Mononuclear cell (primary cell): ENCODE results near the gene SPHK1. TPM values are rescaled to one million over a fixed set of nuclear protein-coding genes. Genes with fewer than 3 reads are reported as not detected.
"Not testable (repeated sequence)": the region's sequence is repeated elsewhere in the genome, so short reads cannot be mapped to it uniquely, and the experiment has no call there.

Experiments
- H3K27me3 ChIP-seq: 2 replicates; pipeline ENCODE4 v1.6.0; 2011; ENCODE audit warnings: low read length, control low read depth; ENCODE audit not compliant: insufficient read depth
- H3K4me1 ChIP-seq: 2 replicates; pipeline ENCODE4 v1.5.1; 2011; ENCODE audit warnings: mild to moderate bottlenecking, low read length, control low read depth; ENCODE audit not compliant: insufficient read depth
- H3K4me3 ChIP-seq: 2 replicates; pipeline ENCODE4 v1.5.1; 2011; ENCODE audit warnings: mild to moderate bottlenecking, low read length, moderate library complexity
- H3K9me3 ChIP-seq: 2 replicates; pipeline ENCODE4 v1.5.1; 2011; ENCODE audit warnings: low read depth, mild to moderate bottlenecking, control low read depth, low read length
- total RNA-seq: library from RNA; depleted of rRNA; stranded (reverse); fragments of >200 nt; gene quantifications from one replicate; pipeline ENCODE4 v1.2.3, GENCODE V29; 2012

The SPHK1 gene
- total RNA-seq, 1 donor = 19.2 TPM

DNA sequence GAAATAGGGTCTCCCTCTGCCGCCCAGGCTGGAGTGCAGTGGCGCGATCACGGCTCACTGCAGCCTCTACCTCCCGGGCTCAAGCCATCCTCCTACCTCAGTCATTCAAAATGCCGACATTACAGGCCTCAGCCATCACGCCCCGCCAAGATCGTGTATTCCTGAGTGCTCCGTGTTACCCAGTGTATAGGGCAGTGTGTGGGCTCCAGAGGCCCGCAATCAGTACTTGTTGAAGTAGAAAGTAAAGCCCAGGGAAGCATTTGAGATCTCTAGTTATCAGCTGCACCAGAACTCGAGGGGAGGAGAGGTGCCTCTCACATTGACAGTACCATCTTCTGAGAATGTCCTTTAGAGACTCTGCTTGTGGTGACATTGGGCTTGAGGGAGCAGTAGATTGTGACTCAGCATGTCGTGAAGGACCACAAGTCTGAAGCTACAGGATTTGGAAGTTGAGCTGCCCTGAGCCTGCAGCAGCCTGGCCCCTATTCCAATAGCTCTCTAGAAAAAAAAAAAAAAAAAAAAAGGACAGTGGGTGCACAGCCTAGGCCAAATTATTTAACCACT is 29.6 kb upstream of the SPHK1 start:
- H3K4me3 ChIP-seq = no peak overlapping the region
- H3K4me1 ChIP-seq = peaks cover 16% of the 10 kb centered on the region
- H3K27me3 ChIP-seq = no peaks in the 10 kb centered on the region
- H3K9me3 ChIP-seq = no peaks in the 10 kb centered on the region

DNA sequence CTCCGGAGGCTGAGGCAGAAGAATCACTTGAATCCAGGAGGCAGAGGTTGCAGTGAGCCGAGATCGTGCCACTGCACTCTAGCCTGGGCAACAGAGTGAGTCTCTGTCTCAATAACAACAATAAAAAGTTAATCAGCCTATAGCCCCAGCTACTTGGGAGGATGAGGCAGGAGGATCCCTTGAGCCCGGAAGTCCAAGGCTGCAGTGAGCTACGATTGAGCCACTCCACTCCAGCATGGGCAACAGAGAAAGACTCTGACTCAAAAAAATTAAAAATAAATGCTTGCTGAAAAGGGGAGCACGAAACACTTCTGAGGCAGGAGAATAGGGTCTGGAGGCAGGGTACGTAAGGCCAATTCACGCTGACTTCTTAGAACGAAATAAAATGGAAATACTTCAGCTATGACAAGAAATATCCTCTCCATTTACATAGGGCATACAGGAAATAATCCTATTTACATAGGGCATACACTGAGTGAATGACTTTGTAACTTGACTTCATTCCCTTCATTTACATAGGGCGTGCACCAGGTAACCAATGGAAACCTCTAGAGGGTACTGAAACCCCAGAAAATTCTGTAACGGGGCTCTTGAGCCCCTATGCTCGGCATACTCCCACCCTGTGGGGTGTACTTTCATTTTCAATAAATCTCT is 27.5 kb upstream of the SPHK1 start:
- Histone ChIP-seq H3K27me3 (no peaks in the 10 kb centered on the region), H3K4me3 (no peak overlapping the region), H3K4me1 (peaks cover 16% of the 10 kb centered on the region), H3K9me3 (no peaks in the 10 kb centered on the region)

DNA sequence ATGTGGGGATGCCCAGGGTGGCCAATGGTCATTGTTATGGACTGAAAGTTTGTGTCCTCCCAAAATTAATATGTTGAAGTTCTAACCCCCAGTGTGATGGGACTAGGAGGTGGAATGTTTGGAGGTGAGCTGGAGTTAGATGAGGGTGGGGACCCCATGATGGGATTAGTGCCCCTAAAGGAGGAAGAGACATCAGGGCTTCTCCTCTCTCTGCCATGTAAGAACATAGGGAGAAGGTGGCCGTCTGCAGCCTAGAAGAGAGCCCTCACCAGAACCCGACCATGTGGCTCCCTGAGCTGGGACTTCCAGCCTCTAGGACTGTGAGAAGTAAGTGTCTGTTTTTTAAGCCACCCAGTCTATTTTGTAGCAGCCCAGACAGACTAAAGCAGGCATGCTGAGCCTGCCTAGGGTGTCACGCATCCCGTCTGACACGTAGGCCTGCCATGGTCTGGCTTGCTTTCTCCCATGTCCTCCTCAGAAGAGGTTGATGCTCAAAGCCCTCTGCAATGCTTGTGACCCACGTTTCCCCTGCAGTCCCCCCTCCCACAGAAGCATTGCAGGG is 26.7 kb upstream of the SPHK1 start:
- H3K27me3 ChIP-seq = no peaks in the 10 kb centered on the region
- peaks cover 14% of the 10 kb centered on the region for H3K4me1 ChIP-seq
- no peak overlapping the region for H3K4me3 ChIP-seq
- H3K9me3 ChIP-seq = no peaks in the 10 kb centered on the region

DNA sequence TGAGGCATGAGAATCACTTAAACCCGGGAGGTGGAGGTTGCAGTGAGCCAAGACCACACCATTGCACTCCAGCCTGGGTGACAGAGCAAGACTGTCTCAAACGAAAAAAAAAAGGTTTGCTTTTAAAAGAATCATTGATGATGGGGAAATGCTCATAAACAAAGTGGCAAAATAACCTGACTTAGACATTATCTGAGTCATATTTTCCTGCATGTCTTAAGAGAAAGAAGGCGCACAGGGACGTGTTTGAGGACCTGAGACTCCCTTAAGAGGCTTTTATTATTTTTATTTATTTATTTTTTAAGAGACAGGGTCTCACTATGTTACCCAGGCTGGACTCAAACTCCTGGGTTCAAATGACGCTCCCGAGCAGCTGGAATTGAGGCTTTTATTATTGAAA is 25.0 kb upstream of the SPHK1 start:
- Histone ChIP-seq H3K9me3 (no peaks in the 10 kb centered on the region), H3K4me3 (no peak overlapping the region), H3K4me1 (peaks cover 7% of the 10 kb centered on the region), H3K27me3 (no peaks in the 10 kb centered on the region)

DNA sequence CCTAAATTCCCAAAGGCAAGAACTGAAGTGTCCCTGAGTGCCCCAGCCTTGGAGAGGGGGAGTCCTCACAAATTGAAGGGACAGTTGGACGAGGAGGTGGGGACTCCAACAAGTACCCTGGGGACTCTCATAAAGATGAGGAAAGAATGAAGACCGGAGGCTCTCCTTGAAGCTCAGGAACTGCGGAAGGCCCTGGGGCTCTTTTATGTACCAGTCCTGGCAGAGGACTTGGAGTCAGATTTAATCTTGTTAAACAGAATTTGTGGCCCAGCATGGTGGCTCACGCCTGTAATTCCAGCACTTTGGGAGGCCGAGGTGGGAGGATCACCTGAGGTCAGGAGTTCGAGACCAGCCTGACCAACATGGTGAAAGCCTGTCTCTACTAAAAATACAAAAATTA is 24.6 kb upstream of the SPHK1 start:
- not testable (repeated sequence) for H3K4me3 ChIP-seq, H3K4me1 ChIP-seq, H3K27me3 ChIP-seq, H3K9me3 ChIP-seq

DNA sequence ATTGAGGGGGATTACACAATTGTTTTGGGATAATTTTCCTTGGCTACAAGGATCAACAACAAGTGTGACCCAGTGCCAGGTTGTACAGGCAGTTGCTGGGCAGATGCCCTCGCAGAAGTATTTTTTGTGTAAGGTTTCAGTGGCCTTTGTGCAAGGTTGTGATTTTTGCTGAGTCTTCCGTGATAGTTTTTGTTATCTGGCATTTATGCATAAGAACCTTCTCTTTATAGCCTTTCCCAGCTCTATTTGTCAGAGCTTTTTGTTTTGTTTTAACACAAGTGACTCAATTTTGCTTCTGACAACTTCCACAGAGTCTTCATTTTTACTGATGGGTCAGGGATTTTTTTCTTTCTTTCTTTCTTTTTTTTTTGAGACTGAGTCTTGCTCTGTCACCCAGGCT is 23.9 kb upstream of the SPHK1 start:
- Histone ChIP-seq H3K4me3 (no peak overlapping the region), H3K4me1 (no peaks in the 10 kb centered on the region), H3K9me3 (no peaks in the 10 kb centered on the region), H3K27me3 (no peaks in the 10 kb centered on the region)

DNA sequence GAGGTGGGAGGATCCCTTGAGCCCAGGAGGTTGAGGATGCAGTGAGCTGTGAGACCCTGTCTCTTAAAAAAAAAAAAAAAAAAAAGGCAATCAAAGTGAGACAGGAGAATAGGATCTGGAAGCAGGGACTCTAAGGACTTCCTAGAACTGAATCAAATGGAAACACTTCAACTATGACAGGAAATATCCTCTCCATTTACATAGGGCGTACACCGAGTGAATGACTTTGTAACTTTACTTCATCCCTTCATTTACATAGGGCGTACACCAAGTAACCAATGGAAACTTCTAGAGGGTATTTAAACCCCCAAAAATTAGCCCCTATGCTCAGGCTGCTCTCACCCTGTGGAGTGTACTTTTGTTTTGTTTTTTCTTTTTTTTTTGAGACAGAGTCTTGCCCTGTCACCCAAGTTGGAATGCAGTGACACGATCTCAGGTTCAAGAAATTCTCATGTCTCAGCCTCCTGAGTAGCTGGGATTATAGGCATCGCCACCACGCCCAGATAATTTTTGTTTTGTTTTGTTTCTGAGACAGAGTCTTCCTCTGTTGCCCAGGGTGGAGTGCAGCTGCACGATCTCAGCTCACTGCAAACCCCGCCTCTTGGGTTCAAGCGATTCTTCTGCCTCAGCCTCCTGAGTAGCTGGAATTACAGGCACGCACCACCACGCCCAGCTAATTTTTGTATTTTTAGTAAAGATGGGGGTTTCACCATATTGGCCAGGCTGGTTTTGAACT is 21.1 kb upstream of the SPHK1 start:
- no peaks in the 10 kb centered on the region for H3K27me3 ChIP-seq
- no peak overlapping the region for H3K4me3 ChIP-seq
- H3K4me1 ChIP-seq = no peaks in the 10 kb centered on the region
- H3K9me3 ChIP-seq = no peaks in the 10 kb centered on the region

DNA sequence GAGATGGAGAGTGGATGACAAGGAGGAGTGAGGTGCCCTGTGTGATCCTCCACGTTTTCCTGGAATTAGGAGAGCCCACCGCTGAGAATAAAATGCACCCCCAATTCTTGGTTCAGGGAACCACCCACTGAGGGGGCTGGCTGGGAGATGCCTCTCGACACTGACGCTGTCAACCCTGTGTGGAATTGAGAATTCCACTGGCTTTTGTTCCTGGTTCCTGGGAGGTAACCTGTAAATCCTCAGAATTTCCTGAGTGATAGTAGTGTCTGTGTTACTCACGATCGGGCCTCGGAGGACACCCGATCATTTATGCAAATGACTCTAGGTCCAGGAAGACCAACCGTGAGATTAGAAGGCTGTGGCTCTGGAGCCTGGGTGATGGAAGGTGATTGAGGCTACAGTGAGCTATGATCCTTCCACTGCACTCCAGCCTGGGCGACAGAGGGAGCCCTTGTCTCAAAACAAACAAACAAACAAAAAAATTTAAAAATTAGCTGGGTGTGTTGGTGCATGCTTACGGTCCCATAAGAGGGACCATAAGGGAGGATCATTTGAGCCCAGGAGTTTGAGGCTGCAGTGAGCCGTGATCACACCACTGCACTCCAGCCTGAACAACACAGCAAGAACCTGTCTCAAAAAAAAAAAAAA is 19.0 kb upstream of the SPHK1 start:
- Histone ChIP-seq H3K27me3 (no peaks in the 10 kb centered on the region), H3K9me3 (no peaks in the 10 kb centered on the region), H3K4me1 (no peaks in the 10 kb centered on the region), H3K4me3 (no peak overlapping the region)

DNA sequence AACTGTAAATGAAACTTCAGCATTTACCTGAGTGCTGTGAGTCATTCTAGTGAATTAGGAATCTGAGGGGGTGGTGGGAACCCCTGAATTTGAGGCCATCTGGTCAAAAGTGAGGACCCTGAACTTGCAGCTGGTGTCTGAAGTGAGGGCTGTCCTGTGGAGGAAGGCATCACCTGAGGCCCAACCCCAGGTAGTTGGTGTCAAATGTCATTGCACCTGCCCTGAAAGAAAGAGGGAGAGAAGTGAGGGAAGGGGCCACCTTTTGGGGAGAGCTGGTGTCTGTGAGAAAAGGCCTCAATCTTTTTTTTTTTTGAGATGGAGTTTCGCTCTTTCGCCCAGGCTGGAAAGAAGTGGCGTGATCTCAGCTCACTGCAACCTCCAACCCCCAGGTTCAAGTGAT is 18.2 kb upstream of the SPHK1 start:
- H3K4me1 ChIP-seq = no peaks in the 10 kb centered on the region
- no peaks in the 10 kb centered on the region for H3K9me3 ChIP-seq
- H3K27me3 ChIP-seq = no peaks in the 10 kb centered on the region
- no peak overlapping the region for H3K4me3 ChIP-seq

DNA sequence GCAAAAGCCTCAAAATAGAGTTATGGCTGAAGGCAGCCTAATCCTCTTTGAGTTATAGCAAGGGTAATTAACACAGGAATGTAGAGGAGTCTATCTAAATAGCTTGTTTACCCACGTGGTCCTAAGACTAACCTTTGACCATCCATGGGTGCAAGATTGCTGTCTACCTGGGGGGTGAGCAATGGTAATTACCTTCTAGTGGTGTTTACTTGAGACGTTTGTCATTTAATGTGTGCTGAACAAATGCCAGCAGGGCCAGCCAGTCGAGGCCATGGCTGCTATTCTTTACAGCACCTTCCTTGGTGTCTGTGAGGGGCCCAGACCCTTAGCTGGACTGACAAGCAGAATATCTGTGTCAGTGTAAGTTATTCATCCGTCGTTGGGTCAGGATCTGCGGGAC is 16.8 kb upstream of the SPHK1 start:
- Histone ChIP-seq H3K4me3 (no peak overlapping the region), H3K27me3 (no peaks in the 10 kb centered on the region), H3K4me1 (no peaks in the 10 kb centered on the region), H3K9me3 (no peaks in the 10 kb centered on the region)

DNA sequence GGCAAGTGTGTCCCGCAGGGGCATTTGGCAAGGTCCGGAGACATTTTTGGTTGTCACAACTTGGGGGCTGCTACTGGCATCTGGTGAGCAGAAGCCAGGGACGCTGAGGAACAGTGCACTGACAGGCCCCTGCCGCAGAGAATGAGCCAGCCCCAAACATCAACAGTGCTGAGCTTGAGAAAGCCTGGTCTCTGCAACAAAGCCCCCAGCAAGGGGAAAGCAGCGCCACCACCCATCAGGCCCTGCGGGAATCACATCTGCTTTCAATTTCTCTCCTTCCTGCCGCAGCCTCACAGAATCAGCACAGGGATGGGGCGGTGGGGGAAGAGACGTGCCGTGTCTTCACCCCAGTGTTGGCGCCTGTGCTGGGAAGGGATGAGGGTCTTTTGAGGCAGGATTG is 15.9 kb upstream of the SPHK1 start:
- no peak overlapping the region for H3K4me3 ChIP-seq

DNA sequence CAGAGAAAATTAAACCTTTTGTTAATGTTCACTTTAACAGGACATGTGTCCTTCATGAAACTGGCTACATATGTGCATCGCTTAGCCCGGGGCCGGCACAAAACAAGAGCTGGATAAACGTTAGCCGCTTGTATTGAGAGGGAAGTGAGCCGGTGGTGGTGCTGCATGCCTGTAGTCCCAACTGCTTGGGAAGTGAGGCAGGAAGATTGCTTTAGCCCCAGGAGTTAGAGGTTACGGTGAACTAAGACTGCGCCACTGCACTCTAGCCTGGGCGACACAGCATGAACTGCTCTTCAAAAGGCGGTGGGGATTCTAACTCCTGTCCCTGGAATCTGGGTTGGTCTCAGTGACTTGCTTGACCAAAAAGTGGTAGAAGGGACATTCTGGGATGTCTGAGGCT is 15.0 kb upstream of the SPHK1 start:
- Histone ChIP-seq H3K4me3 (no peak overlapping the region), H3K4me1 (no peaks in the 10 kb centered on the region), H3K9me3 (no peaks in the 10 kb centered on the region), H3K27me3 (no peaks in the 10 kb centered on the region)

More for the DNA sequence above, 15.9 kb upstream of the SPHK1 start:
- no peaks in the 10 kb centered on the region for H3K9me3 ChIP-seq
- no peaks in the 10 kb centered on the region for H3K27me3 ChIP-seq
- no peaks in the 10 kb centered on the region for H3K4me1 ChIP-seq

DNA sequence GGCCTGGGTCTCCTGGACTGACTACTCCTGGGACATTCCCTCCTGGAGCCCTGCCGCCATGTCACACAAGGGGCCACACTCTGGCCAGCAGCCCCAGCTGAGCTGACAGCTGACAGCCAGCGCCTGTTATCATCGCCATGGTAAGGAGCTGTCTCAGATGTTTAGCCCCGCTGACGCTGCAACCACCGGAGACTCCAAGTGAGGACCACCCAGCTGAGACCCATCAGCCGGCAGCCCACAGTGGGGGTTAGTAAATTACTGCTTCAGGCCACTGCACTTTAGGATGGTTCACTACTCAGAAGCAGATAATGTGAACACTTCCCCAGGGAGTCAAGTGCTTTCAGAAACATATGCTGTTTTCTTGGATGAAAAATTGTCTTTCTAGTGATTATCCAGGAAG is 14.6 kb upstream of the SPHK1 start:
- Histone ChIP-seq H3K4me3 (no peak overlapping the region), H3K4me1 (no peaks in the 10 kb centered on the region), H3K27me3 (no peaks in the 10 kb centered on the region), H3K9me3 (no peaks in the 10 kb centered on the region)

DNA sequence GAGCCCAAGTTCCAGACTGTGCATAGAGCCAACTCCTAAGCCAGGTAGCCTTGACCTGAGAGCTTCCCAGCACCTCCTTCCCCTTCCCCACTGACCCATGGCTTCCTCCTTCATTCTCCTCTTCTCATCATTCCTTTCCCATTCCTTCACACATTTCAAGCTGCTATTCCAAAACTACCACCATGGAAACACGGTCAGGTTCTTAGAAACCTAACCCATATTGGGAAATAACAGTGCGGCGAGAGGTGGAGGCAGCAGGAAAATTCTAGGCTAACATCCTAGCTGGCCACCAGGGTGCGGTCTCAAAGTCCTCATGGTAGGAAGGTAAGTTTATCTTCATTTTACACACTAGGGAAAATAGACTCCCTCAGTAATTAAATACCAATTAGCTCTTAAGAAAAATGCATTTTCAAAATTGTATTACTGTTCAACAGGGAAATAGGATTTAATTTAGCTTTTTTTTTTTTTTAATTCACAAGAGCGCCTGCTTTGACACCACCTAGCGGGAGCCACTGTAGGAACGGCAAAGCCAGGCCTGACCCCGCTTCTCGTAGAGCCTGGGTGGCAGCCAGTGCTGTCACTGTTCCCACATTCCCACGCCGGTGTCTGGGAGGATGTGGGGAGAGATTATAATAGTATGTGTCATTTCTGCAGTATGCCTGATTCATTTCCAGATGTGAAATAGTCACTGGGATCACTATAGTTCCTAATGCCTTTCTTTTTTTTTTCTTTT is 14.0 kb upstream of the SPHK1 start:
- Histone ChIP-seq H3K9me3 (no peaks in the 10 kb centered on the region), H3K4me1 (no peaks in the 10 kb centered on the region), H3K4me3 (no peak overlapping the region), H3K27me3 (no peaks in the 10 kb centered on the region)
